Measurements from ENCODE around the gene P2RY12.

P2RY12 gene

DNA sequence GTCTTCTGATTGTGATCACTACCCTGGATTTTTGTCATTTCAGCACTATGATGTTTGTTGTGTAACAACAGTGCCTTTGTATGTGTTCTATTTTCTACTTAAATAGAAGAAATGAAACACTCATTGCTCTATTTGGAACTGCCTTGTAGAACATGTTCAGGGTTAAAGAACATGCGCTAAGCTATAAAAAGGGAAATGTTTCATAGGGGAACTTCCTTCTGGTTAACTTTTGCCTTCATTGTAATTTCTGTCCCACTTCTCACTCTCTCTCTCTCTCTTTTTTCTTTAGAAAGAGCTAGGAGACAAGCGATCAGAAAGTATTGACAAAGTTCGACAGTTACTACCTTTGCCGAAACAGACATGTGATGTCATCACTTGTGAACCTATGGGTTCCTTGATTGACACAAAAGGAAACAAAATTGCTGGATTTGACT, at the start of gene P2RY12:
Gene P2RY12, minus strand, starts transcription at position 13 of the 434 bp plus-strand sequence. CDS start 45,908 bp downstream, outside the sequence.
- Mint-ChIP-seq H3K4me3 (no peak within 1 kb of the TSS), H3K4me1 (no peaks in the 10 kb centered on the region), H3K27ac (no peak within 1 kb of the TSS), H3K9me3 (no peaks in the 10 kb centered on the region), H3K27me3 (ENCODE audit: low read depth) (no peaks in the 10 kb centered on the region), H3K36me3 (ENCODE audit: low read depth) (peaks cover 18% of the 10 kb centered on the region)
- TF ChIP-seq, protein P1, sequence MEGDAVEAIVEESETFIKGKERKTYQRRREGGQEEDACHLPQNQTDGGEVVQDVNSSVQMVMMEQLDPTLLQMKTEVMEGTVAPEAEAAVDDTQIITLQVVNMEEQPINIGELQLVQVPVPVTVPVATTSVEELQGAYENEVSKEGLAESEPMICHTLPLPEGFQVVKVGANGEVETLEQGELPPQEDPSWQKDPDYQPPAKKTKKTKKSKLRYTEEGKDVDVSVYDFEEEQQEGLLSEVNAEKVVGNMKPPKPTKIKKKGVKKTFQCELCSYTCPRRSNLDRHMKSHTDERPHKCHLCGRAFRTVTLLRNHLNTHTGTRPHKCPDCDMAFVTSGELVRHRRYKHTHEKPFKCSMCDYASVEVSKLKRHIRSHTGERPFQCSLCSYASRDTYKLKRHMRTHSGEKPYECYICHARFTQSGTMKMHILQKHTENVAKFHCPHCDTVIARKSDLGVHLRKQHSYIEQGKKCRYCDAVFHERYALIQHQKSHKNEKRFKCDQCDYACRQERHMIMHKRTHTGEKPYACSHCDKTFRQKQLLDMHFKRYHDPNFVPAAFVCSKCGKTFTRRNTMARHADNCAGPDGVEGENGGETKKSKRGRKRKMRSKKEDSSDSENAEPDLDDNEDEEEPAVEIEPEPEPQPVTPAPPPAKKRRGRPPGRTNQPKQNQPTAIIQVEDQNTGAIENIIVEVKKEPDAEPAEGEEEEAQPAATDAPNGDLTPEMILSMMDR (IDR thresholded peaks at IDR 0.05; ENCODE audit: unreplicated experiment in 3 of 3) = no peak

- no peaks in the 10 kb centered on the region for H3K4me1 Mint-ChIP-seq
- no peak overlapping the region for H3K27ac Mint-ChIP-seq
- no peaks in the 10 kb centered on the region for H3K27me3 Mint-ChIP-seq (ENCODE audit: low read depth)
- H3K9me3 Mint-ChIP-seq = peaks cover 7% of the 10 kb centered on the region
- no peak overlapping the region for H3K4me3 Mint-ChIP-seq
- TF ChIP-seq, protein P1 (IDR thresholded peaks at IDR 0.05; ENCODE audit: unreplicated experiment in 3 of 3) = no peak
- H3K36me3 Mint-ChIP-seq (ENCODE audit: low read depth) = peaks cover 32% of the 10 kb centered on the region
Observed at GRCh38 chr3:151432616-151433372, 48.2 kb upstream of the P2RY12 start.

GRCh38 chr3:151431940-151432339, 47.4 kb upstream of the P2RY12 start:
- Mint-ChIP-seq H3K36me3 (ENCODE audit: low read depth) (peaks cover 32% of the 10 kb centered on the region), H3K27ac (no peak overlapping the region), H3K9me3 (peaks cover 7% of the 10 kb centered on the region), H3K4me1 (no peaks in the 10 kb centered on the region), H3K4me3 (no peak overlapping the region), H3K27me3 (ENCODE audit: low read depth) (no peaks in the 10 kb centered on the region)
- TF ChIP-seq, protein P1 (IDR thresholded peaks at IDR 0.05; ENCODE audit: unreplicated experiment in 3 of 3) = no peak

DNA sequence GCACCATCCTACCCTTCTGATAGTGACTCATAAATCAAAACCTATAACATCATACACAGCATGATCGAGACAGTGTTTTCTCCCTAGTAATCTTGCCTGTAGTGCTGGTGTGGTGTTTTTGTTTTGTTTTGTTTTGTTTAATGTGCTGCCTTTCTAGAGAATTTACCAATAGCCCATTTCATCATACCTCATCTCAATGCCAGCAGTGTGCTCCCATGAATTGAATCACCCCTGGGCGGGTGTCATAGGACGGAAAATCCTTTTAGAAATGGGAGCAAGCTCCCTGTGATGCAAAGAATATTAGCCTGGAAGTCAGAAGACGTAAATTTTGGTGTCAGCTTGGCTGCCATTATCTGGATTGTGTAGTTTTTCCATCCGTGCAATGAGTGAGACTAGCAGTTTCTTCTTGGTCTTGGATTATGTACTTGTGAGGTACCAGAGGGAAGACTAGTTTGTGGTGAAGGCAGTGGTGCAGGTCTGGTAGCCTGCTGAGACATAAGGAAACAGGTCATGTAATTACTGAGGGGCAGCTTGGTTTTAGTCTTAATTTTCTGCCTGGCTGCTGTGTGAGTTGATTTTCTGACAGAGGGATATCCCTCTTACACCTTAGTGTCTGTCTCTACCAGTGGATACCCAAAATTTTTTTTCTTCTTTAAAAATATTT, 46.4 kb upstream of the P2RY12 start:
- peaks cover 32% of the 10 kb centered on the region for H3K36me3 Mint-ChIP-seq (ENCODE audit: low read depth)
- H3K27ac Mint-ChIP-seq = no peak overlapping the region
- H3K4me3 Mint-ChIP-seq = no peak overlapping the region
- TF ChIP-seq, protein P1 (IDR thresholded peaks at IDR 0.05; ENCODE audit: unreplicated experiment in 3 of 3) = no peak
- H3K9me3 Mint-ChIP-seq = peaks cover 7% of the 10 kb centered on the region
- no peaks in the 10 kb centered on the region for H3K27me3 Mint-ChIP-seq (ENCODE audit: low read depth)
- no peaks in the 10 kb centered on the region for H3K4me1 Mint-ChIP-seq

- no peaks in the 10 kb centered on the region for H3K4me1 Mint-ChIP-seq
- H3K27ac Mint-ChIP-seq = no peak overlapping the region
Observed at GRCh38 chr3:151428386-151428785, 43.8 kb upstream of the P2RY12 start.

More at GRCh38 chr3:151428386-151428785, 43.8 kb upstream of the P2RY12 start:
- Mint-ChIP-seq H3K9me3 (peaks cover 7% of the 10 kb centered on the region), H3K4me3 (no peak overlapping the region), H3K36me3 (ENCODE audit: low read depth) (peaks cover 32% of the 10 kb centered on the region), H3K27me3 (ENCODE audit: low read depth) (no peaks in the 10 kb centered on the region)
- TF ChIP-seq, protein P1 (IDR thresholded peaks at IDR 0.05; ENCODE audit: unreplicated experiment in 3 of 3) = no peak
